IPS DF 4.7 (cell line): Measurements from ENCODE around the gene ARHGEF17.

Experiments
- DNase-seq: peaks from one replicate; pipeline ENCODE4 v3.0.0-alpha.2; 2013; ENCODE audit warnings: low spot score; ENCODE audit errors: extremely low read depth

The ARHGEF17 gene

GRCh38 chr11:73312036-73312435, 4.0 kb downstream of the ARHGEF17 start:
- no peak for DNase-seq

- no peak for DNase-seq
These were observed 4.8 kb downstream of the ARHGEF17 start for GRCh38 chr11:73312851-73313327.

GRCh38 chr11:73313652-73314051, 5.6 kb downstream of the ARHGEF17 start:
- no peak for DNase-seq

- no peak for DNase-seq
These were observed 6.3 kb downstream of the ARHGEF17 start for GRCh38 chr11:73314117-73314961.

GRCh38 chr11:73315293-73316020, 7.4 kb downstream of the ARHGEF17 start:
- no peak for DNase-seq

GRCh38 chr11:73316422-73316821, 8.3 kb downstream of the ARHGEF17 start:
- no peak for DNase-seq

GRCh38 chr11:73317373-73317772, 9.3 kb downstream of the ARHGEF17 start:
- DNase-seq = no peak

GRCh38 chr11:73317803-73318202, 9.7 kb downstream of the ARHGEF17 start:
- DNase-seq = no peak

- no peak for DNase-seq
These were observed 10.5 kb downstream of the ARHGEF17 start for GRCh38 chr11:73318501-73319011.

GRCh38 chr11:73320763-73321603, 12.9 kb downstream of the ARHGEF17 start:
- DNase-seq = no peak

GRCh38 chr11:73321604-73322381, 13.7 kb downstream of the ARHGEF17 start:
- no peak for DNase-seq

- no peak for DNase-seq
These were observed 14.6 kb downstream of the ARHGEF17 start for GRCh38 chr11:73322382-73323306.

- no peak for DNase-seq
These were observed 15.4 kb downstream of the ARHGEF17 start for GRCh38 chr11:73323464-73323863.

- DNase-seq = no peak
These were observed 16.0 kb downstream of the ARHGEF17 start for GRCh38 chr11:73324116-73324515.

- DNase-seq = no peak
These were observed 16.6 kb downstream of the ARHGEF17 start for GRCh38 chr11:73324665-73325035.

- no peak for DNase-seq
These were observed 17.2 kb downstream of the ARHGEF17 start for GRCh38 chr11:73325036-73325981.

- no peak for DNase-seq
These were observed 19.1 kb downstream of the ARHGEF17 start for GRCh38 chr11:73326929-73327811.
